HG02588 (cell line): ENCODE results near the gene LRRC17.
"Not testable (repeated sequence)": the region's sequence is repeated elsewhere in the genome, so short reads cannot be mapped to it uniquely, and the experiment has no call there.

Experiments used
- ATAC-seq: cut with Tn5 transposase; IDR thresholded peaks from one replicate; pipeline ENCODE4 v1.9.1; 2021; ENCODE audit warnings: mild to moderate bottlenecking, moderate library complexity; ENCODE audit not compliant: unreplicated experiment

The LRRC17 gene

GRCh38 chr7:102897211-102897631, 15.6 kb upstream of the LRRC17 start:
- ATAC-seq, result no peak

DNA sequence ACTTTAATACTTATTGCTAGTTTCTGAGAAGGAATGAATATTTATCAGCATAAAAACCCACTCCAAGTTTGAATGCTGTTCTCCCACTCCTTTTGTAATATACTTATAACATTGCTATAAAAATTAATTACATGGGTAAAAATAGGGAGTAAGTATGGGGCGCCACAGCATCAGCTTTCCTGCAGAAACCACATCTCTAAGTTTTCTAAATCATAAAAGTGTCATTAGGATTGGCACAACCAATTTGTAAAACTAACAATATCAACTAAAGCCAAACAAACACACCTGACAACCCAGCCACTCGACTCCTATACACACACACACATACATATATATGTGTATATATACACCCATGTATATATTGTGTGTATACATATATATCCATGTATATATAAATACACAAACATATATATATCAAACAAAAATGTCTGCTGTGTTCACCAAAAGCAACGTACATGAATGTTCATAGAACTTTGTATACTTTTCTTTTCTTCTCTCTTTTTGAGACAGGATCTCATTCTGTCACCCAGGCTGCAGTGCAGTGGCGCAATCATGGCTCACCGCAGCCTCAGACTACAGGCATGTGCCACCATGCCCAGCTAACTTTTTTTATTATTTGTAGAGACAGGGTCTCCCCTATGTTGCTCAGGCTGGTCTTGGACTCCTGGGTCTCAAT, 14.8 kb upstream of the LRRC17 start:
- no peak for ATAC-seq

DNA sequence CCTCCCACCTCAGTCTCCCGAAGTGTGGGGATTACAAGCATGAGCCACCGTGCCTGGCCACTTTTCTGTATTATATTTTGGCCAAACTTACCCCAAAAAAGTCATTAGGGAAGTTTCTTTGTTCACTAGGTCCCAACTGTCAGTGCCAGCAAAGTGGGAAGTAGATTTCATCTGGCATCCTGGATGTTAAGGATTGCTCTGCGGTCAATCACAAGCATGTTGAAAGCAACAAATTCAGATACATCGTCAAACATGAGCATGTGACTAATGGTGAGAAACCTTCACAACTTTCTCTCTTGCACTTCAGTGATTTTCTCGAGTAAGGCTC, 14.3 kb upstream of the LRRC17 start:
- no peak for ATAC-seq

- not testable (repeated sequence) for ATAC-seq
Observed at GRCh38 chr7:102902052-102902451, 10.7 kb upstream of the LRRC17 start.

DNA sequence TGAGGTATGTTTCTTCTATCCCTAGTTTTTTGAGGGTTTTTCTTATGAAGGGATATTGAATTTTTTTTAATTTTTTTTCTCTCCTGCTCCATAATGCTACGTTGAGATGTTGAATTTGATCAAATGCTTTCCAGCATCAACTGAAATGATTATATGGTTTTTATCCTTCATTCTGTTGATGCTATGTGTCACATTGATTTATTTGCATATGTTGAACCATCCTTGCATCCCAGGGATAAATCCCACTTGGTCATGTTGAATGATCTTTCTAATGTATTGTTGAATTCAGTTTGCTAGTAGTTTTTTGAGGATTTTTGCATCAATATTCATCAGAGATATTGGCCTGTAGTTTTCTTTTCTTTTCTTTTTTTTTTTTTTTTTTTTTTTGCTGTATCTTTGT, 9.2 kb upstream of the LRRC17 start:
- ATAC-seq, result not testable (repeated sequence)

DNA sequence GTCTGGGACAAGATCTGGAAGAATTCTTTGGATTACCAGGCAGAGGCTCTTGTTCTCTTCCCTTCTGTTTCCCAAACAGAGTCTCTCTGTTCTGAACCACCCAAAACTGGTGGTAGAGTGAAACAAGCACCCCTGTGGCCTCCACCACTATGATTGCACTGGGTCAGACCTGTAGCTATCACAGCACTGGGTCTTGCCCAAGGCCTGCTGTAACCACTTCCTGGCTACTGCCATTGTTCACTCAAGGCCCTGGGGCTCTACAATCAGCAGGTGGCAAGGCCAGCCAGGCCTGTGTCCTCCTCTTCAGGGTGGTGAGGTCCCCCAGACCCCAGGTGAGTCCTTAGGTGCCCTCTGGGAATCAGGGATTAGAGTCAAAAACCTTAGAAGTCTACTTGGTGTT, 4.1 kb upstream of the LRRC17 start:
- no peak for ATAC-seq

DNA sequence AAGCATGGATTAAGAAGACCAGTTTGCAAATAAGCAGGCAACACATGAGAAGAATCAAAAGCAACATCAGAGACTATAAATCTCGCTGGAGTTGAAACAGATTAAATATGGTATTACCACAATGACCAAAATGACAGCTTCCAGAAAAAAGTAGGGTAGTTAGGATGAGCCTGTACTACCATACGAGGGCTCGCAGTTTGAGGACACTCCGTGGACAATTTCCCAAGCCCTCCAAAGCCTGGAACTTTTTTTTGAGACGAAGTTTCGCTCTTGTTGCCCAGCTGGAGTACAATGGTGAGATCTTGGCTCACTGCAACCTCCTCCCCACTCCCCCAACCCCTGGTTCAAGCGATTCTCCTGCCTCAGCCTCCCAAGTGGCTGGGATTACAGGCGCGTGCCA, 1.0 kb downstream of the LRRC17 start:
- no peak for ATAC-seq

GRCh38 chr7:102914585-102914984, 1.8 kb downstream of the LRRC17 start:
- ATAC-seq, result no peak

- no peak for ATAC-seq
Observed at GRCh38 chr7:102916426-102916825, 3.6 kb downstream of the LRRC17 start.

GRCh38 chr7:102916881-102917280, 4.1 kb downstream of the LRRC17 start:
- ATAC-seq, result no peak

DNA sequence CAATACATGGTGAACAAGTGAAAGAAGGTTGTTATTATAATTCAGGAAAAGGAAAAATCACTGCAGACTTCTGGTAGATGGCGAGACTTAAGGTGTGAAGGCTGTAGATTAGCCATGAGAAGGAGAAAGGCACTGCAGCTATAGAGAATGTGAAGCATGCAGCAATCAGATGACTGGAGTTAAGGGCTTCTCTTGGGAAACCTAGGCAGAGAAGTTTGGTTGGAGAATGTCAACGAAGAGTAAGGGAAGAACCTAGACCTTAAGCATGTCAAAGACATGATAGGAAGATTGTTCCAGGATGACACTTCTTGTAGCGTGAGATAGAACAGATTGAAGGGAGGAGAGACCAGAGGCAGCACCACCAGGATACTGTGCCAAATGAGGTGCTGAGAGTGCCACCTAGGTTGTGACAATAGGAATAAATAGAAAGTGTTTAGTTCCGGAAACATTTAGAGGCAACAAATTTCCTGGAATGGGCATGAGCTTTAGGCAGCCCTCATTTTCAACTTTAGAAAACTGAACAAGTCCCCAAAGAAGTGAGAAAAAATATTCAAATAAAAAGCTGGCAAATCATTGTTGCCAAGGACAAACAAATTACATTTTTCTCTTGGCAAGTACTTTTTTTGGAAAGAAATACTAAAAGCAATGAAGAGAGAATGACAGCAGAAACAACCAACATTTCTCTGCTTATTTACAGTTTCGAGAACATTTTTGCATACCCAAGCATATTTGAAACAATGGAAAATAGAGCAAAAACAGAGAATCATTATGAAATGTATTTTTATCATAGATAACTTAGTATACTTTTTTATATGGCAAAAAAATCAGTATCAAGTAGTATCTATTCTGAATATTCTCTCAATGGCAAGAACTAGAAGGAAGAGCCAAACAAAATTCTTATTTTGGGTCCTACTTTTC, 4.9 kb downstream of the LRRC17 start:
- ATAC-seq, result no peak

DNA sequence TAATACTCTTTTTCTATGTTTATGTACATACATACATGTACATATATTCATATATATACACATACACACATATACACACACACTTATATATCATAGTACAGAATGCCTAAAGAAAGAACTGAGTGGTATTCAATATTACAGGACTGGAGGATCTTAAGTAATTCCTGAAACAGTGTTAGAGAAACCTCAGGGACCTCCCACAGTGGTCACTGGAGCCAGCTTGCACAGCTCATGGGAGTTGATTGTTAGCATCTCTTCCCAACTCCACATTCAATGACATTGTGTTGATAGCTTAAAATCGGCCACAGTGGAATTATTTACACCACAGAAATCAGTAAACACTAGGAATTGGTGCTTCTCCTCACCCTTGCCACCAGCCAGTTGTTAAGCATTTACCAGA, 6.0 kb downstream of the LRRC17 start:
- ATAC-seq, result no peak

DNA sequence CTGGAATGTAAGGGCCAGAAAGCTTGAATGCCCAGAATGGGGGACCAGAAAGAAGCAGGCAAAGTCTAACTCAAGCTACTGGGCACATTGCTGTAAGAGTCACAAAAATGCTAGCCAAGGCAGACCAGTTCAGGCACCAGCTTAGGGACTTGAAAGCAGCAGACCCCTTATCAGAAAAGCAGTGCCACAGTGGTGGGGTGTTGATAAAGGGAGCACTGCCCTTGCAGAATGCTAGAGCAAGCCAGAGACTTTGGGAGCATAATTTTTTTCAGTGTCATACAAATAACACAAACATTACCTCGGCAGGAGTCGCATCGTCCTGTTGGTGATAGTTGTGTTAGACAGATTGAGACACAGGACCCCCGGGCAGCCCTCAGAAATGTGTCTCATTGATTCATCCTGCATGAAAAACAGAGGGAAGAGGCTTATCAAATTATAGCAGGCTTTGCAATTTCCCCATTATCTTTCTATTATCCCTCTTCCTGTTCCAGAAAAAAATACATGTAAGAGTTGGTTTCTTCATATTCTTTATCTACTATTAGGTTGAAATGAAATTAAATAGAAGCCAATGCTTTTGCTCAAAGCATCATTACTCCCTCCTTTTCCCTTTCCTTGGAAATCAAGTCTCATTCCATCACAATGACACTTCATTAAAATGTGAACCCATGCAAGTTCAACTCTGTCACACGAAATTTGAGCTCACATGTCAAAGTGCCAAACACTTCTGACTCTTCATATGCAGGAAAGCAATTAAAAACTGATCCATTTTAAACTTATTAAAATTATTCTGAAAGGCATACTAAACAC, 13.4 kb downstream of the LRRC17 start:
- ATAC-seq, result no peak

- ATAC-seq, result no peak
Observed at GRCh38 chr7:102926783-102927140, 14.0 kb downstream of the LRRC17 start.

- no peak for ATAC-seq
Observed at GRCh38 chr7:102927312-102927933, 14.6 kb downstream of the LRRC17 start.

- ATAC-seq, result no peak
Observed at GRCh38 chr7:102931757-102932156, 19.0 kb downstream of the LRRC17 start.

DNA sequence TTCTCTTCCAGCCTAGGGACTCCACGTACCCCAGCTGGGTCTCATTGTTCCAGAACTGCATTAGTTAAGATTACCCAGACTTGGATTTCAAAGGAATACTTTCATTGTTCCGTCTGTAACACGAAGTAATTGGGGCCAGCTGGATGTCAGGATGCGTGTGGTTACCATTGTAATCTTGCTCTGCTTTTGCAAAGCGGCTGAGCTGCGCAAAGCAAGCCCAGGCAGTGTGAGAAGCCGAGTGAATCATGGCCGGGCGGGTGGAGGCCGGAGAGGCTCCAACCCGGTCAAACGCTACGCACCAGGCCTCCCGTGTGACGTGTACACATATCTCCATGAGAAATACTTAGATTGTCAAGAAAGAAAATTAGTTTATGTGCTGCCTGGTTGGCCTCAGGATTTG, 21.0 kb downstream of the LRRC17 start:
- ATAC-seq, result no peak

GRCh38 chr7:102934239-102934638, 21.4 kb downstream of the LRRC17 start:
- ATAC-seq, result no peak

DNA sequence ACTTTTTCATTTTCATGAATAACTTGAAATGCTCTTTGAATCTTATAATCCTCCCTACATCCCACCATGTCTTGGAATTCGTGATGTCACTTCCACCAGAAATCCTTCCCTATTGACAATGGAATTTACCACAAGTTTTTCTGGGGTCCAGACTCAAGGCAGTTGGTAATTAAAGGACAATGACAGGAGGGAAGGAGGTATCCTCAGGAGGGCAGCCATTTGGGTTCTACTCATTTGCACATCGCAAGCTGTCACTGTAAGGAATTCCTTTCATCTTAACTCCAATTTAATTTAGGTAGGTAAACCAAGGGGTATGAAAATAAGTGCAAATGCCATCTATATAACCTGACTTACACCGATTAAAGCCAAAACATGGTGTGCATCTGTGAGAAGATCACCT, 21.9 kb downstream of the LRRC17 start:
- no peak for ATAC-seq

- ATAC-seq, result no peak
Observed at GRCh38 chr7:102935450-102936115, 22.8 kb downstream of the LRRC17 start.

DNA sequence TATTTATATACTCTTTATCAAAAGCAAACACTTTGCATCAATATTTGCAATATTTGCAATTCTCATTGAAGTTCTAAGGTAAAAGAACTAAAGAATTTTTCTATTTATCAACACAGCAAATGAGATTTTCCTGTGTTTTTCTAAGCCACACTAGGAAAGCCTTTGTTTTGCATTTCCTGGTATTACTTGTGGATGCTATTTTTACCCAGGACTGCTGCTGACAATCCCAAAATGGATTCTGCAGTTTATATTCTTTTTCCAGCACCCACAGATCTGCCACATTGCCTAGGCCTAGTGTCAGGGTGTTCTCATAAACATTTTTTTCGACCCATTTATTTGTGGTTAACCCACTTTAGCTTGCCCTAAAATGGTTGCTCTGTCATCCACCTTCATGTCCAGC, 25.9 kb downstream of the LRRC17 start:
- ATAC-seq, result no peak
